GM10248 (cell line): ENCODE data around the gene DPT.

Source experiments
- CTCF ChIA-PET: fragments of 300-600 bp; sonication (Branson Sonifier 250); formaldehyde crosslinking; extraction: SDS; loops from one replicate; lab custom pipeline; 2021; ENCODE audit warnings: antibody characterized with exemption; lab: Yijun Ruan, JAX
- POLR2A ChIA-PET: fragments of 350-650 bp; sonication (Branson Sonifier 250); formaldehyde crosslinking; extraction: SDS; loops from one replicate; lab custom pipeline; 2020; ENCODE audit warnings: antibody characterized with exemption; lab: Yijun Ruan, JAX
- DNase-seq: peaks from one replicate; pipeline ENCODE4 v3.0.0; 2012; ENCODE audit errors: extremely low spot score
- CTCF ChIP-seq: IDR thresholded peaks from 2 replicates; pipeline ENCODE4 v1.5.1; 2012; ENCODE audit warnings: mild to moderate bottlenecking, low read depth; ENCODE audit errors: extremely low read depth, missing control alignments, control extremely low read depth

The DPT gene

GRCh38 chr1:168689726-168690602 is 39.0 kb downstream of the DPT start:
- CTCF ChIA-PET = interaction anchor here (1.0 to 1.9 kb wide), 2 partner anchors 9 to 11 kb away, joined by 3 to 5 read pairs; no protein-coding TSS in a partner anchor

DNA sequence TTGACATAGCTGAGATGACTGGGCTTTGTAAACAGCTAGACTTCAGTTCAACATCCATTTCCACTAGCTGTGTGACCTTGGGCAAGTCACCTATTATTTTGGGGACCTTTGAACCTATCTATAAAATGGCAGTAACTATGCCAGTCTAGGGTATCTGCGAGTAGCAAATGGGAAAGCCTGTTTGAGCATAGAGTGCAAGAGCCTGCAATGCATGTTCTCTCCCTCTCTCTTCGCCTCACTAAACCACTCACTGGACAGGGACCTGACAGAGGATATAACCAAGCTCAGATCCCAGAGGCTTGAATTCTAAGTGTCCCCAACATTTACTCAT is 39.7 kb downstream of the DPT start:
- DNase-seq = no peak
- no peak for TF ChIP-seq CTCF
- ChIA-PET CTCF (no interaction called here), POLR2A (no interaction called here)

More at GRCh38 chr1:168689726-168690602, 39.0 kb downstream of the DPT start:
- no peak for DNase-seq
- POLR2A ChIA-PET = no interaction called here
- TF ChIP-seq CTCF = no peak

DNA sequence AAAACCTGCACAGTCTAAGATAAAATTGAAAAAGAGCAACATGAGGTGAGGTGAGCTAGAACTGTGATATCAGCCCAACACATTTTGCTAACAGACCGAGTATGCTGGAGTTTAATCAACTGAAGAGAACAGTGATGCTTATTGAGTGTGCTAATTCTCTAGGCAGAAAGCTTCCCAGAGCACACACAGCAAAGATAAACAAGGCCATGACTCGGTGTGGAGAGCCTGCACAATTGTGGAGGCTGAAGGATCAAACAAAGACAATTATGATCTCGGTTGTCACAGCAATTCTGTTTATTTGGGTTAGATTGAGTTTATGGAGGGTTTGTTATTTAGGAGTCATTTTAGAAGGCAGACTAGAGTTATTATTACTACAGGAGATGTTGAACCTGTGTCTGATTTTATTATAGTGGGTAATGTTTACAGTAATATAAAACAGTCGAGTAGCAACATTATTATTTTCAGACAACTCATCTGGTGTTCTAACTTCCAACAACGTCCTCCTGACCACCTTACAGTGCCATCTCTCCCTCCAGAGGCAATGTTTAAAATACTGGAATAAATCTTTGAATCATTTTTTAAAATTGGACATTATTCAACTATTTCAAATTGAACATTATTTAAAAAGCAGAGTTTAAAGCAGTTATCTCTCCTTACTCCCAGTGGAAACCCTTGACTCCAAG is 40.2 kb downstream of the DPT start:
- ChIA-PET CTCF (interaction anchor here (0.8 kb wide), 1 partner anchor 60 kb away, joined by 3 read pairs; no protein-coding TSS in a partner anchor), POLR2A (no interaction called here)
- TF ChIP-seq CTCF = no peak
- DNase-seq = no peak

DNA sequence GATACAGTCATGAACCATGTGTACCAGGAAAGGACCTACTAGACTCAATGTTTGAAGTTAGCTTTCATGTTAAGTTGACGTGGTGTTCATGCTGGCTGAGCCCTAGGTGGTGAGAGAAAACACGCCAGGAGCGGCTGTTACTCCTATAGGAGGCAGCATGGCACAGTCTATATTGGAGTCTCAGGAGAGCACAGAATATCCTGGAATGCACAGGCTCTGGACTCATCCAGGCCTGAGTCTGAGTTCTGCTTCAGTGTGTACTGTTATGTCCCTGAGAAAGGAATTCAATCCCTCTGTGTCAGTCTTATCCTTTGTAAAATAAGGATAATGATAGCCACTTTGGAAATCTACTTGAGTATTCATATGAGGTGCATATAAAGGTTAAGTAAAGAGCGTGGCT is 41.2 kb downstream of the DPT start:
- CTCF ChIA-PET = no interaction called here
- POLR2A ChIA-PET = no interaction called here
- TF ChIP-seq CTCF = no peak
- DNase-seq = no peak

DNA sequence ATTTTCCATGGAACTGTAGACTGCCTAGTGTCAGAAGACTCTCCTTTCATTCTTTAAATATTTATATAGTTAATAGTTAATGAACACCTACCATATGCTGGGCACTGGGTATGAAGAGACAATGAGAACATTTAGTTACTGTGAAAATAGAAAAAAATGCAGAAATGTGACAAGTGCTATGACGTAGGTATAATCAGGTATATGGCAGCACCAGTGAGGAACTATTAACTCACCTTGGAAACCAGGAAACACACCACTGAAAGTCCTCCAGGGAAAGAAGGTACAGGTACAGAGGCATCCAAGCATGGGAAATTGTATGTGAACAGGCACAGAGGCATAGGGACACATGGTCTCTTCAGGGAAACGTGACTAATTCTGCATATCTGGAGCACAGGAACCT is 42.3 kb downstream of the DPT start:
- POLR2A ChIA-PET = no interaction called here
- DNase-seq = no peak
- CTCF ChIA-PET = interaction anchor here (1.3 kb wide), 1 partner anchor 9 kb away, joined by 3 read pairs; no protein-coding TSS in a partner anchor

More for the DNA sequence above, 42.3 kb downstream of the DPT start:
- no peak for TF ChIP-seq CTCF
